Stimulated activated CD8-positive, alpha-beta memory T cell treated with anti-CD3 and anti-CD28 coated beads, Interleukin-2, amount 100 ng/mL, for 48 hours (primary cell): ENCODE results near the gene MAPK12.
"Not testable (repeated sequence)": the region's sequence is repeated elsewhere in the genome, so short reads cannot be mapped to it uniquely, and the experiment has no call there.

Source experiments
- DNase-seq, 2 donors: peaks; one replicate each; pipeline ENCODE4 v3.0.0-alpha.2; 2020; ENCODE audit warnings: low read depth in 2 of 2

The MAPK12 gene

GRCh38 chr22:50216684-50217520 is 44.6 kb downstream of the MAPK12 start:
- no peak for DNase-seq

GRCh38 chr22:50216055-50216683 is 45.3 kb downstream of the MAPK12 start:
- DNase-seq = no peak

GRCh38 chr22:50215297-50216054 is 46.0 kb downstream of the MAPK12 start:
- no peak for DNase-seq

GRCh38 chr22:50213263-50213662 is 48.2 kb downstream of the MAPK12 start:
- DNase-seq = no peak

GRCh38 chr22:50211147-50211546 is 50.3 kb downstream of the MAPK12 start:
- DNase-seq = no peak

GRCh38 chr22:50210378-50211139 is 50.9 kb downstream of the MAPK12 start:
- DNase-seq = no peak

- peak in 1 of 2 donors; percentile 50 for DNase-seq
These were observed 51.6 kb downstream of the MAPK12 start for GRCh38 chr22:50209893-50210292.

- no peak for DNase-seq
These were observed 52.3 kb downstream of the MAPK12 start for GRCh38 chr22:50208939-50209892.

GRCh38 chr22:50208430-50208938 is 53.0 kb downstream of the MAPK12 start:
- no peak for DNase-seq

- DNase-seq = no peak
These were observed 53.9 kb downstream of the MAPK12 start for GRCh38 chr22:50207383-50208140.

- no peak for DNase-seq
These were observed 54.9 kb downstream of the MAPK12 start for GRCh38 chr22:50206599-50206998.

- no peak for DNase-seq
These were observed 55.5 kb downstream of the MAPK12 start for GRCh38 chr22:50205781-50206569.

GRCh38 chr22:50204998-50205397 is 56.5 kb downstream of the MAPK12 start:
- DNase-seq = not testable (repeated sequence)

- no peak for DNase-seq
These were observed 56.9 kb downstream of the MAPK12 start for GRCh38 chr22:50204571-50204970.

- DNase-seq = no peak
These were observed 58.2 kb downstream of the MAPK12 start for GRCh38 chr22:50203288-50203687.
